C4-2B (cell line): ENCODE measurements around the gene ADM.
A peak's percentile ranks its signal among the peaks of the same experiment; 100 is the strongest.

Experiments used
- H3K27ac ChIP-seq: fragments of 450-650 bp; 2 replicates; pipeline ENCODE4 v1.5.1; 2017
- CTCF ChIP-seq: fragments of 450-650 bp; conservative IDR thresholded peaks from 2 replicates; pipeline ENCODE4 v1.5.1; 2017; ENCODE audit warnings: mild to moderate bottlenecking
- ZFX ChIP-seq: fragments of 450-650 bp; IDR thresholded peaks from 2 replicates; pipeline ENCODE4 v1.6.1; 2017

The ADM gene

DNA sequence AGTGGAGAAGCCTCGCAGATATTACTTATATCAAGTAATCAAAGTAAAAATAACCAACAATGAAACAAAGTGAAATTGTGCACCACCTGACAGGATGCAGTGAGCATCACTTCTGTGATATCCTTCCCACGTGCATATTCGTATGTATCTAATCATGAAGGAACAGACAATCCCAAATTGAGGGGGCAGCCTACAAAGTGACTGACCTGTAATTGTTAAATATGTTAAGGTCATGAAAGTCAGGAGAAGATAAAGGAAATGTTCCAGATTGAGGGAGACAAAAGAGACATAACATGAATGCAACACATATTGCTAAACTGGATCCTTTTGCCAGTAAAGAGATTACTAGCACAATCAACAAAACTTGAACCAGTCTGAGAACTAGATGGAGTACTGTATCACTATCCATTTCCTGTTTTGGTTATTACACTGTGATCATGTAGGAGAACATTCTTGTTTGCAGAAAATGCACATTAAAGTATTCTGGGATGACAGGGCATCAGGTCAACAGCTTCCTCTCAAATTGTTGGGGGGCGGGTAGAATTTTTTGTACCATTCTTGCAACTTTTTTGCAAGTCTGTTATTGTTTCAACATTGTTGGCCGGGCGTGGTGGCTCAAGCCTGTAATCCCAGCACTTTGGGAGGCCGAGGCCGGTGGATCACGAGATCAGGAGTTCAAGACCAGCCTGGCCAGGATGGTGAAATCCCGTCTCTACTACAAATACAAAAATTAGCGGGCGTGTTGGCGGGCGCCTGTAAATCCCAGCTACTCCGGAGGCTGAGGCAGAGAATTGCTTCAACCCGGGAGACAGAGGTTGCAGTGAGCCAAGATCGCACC lies 12.9 kb upstream of the ADM start:
- H3K27ac ChIP-seq = peak overlapping the region; percentile 1; the same call in 1 of the 2 replicates
- TF ChIP-seq CTCF (no peak), ZFX (no peak)

- H3K27ac ChIP-seq = peak within 1 kb of the TSS; percentile 82
- TF ChIP-seq CTCF (no peak; the same call in 1 of the 2 replicates), ZFX (peak; percentile 60)
Observed at GRCh38 chr11:10293423-10294289, 11.2 kb upstream of the ADM start, which contains the start of gene SBF2. Gene SBF2 (minus strand): TSS chr11:10294219. CDS start chr11:10294069, 150 bp downstream.

DNA sequence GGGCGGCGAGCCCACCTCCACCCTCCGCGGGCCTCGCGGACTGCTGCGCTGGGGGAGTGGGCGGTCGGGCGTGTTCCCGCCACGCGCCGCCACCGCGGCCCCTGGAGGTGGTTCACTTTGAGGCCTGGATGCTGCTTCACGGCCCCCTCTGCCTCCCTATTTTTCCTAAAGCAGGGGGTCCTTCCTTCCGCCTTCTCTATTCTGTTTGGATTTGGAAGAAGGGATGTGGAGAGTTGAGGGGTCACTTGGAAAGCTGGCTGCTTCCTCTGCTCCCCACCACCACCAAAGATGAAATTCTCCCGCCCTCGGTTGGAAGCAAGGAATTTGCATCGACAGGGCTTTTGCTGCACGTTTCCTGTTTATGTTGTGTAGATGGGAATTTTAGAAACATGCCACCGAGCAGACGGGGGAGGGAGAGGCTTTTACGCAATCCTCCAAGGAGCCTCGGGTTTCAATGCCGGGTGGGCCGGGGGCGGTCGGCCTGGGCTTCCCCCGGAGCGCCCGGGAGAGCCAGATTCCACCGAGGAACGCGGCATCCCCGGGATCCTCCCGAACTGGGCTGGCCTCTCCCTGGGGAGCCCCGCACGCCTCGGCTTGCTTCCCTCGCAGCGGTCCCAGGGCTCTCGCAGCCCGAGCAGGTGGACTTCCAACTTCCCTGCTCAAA lies 10.5 kb upstream of the ADM start:
- no peak; the same call in 1 of the 2 replicates for TF ChIP-seq ZFX
- peak overlapping the region; percentile 82 for H3K27ac ChIP-seq

GRCh38 chr11:10295064-10295901 lies 9.6 kb upstream of the ADM start:
- TF ChIP-seq ZFX (no peak), CTCF (no peak)
- no peak overlapping the region for H3K27ac ChIP-seq

DNA sequence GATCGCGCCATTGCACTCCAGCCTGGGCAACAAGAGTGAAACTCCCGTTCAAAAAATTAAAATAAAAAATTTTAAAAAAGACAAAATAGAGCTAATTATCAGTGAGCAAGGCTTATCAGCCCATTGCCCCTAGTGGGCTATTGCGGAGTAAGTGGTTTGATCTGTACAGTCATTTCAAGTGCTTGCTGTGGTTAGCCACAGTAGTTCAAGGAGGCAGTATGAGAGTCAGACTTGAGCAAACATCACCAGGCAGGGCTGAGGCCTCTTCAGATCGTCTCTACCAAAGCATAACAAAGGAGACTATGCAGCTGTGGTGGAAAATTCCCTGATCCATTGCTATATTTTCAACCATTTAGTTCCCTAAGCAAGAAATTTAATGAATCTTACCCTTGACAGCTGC lies 6.5 kb upstream of the ADM start:
- no peak for TF ChIP-seq CTCF
- TF ChIP-seq ZFX = no peak
- no peak overlapping the region for H3K27ac ChIP-seq

- TF ChIP-seq ZFX (no peak), CTCF (no peak)
- H3K27ac ChIP-seq = peak overlapping the region; percentile 78
Observed at GRCh38 chr11:10301656-10302358, 3.1 kb upstream of the ADM start.
